Left lung (tissue), 10 donors: Measurements from ENCODE around the gene BNIP3. TPM values are rescaled to one million over a fixed set of nuclear protein-coding genes. Genes with fewer than 3 reads are reported as not detected.

Experiments used
- ATAC-seq: fragments of 200-7000 bp; cut with Tn5 transposase; one replicate; pipeline ENCODE4 v1.9.1; 2020; ENCODE audit warnings: moderate library complexity
- DNase-seq, 4 donors: peaks; one replicate each; pipeline ENCODE4 v3.0.0-alpha.2; 2013 to 2020
- H3K27ac ChIP-seq, 2 donors: fragments of 200-600 bp; sonication (generic) in 1 of 2; one replicate each; pipeline versions ENCODE4 v1.5.0 to v1.8.0; 2020 to 2021
- H3K27me3 ChIP-seq, 2 donors: fragments of 200-600 bp; sonication (generic) in 1 of 2; one replicate each; pipeline versions ENCODE4 v1.5.0 to v1.8.0; 2020 to 2021
- H3K36me3 ChIP-seq, 2 donors: fragments of 200-600 bp; sonication (generic) in 1 of 2; one replicate each; pipeline versions ENCODE4 v1.5.0 to v1.8.0; 2020 to 2021
- H3K4me1 ChIP-seq, 2 donors: fragments of 200-600 bp; one replicate each; pipeline ENCODE4 v1.8.0; 2021
- H3K4me3 ChIP-seq, 2 donors: fragments of 200-600 bp; sonication (generic) in 1 of 2; one replicate each; pipeline versions ENCODE4 v1.5.0 to v1.8.0; 2020 to 2021; ENCODE audit warnings: mild to moderate bottlenecking in 1 of 2
- H3K9me3 ChIP-seq, 2 donors: fragments of 200-600 bp; sonication (generic) in 1 of 2; one replicate each; pipeline versions ENCODE4 v1.5.0 to v1.8.0; 2020 to 2021
- CTCF ChIP-seq, 2 donors: fragments of 200-600 bp; sonication (generic) in 1 of 2; IDR thresholded peaks; one replicate each; pipeline versions ENCODE4 v1.5.0 to v1.8.0; 2021; ENCODE audit warnings: antibody characterized with exemption in 2 of 2
- intact Hi-C, 2 donors: fragments of 100-400 bp; cut with DNase I; formaldehyde crosslinking; loops; one replicate each; pipeline versions ENCODE4 v1.11.2 to v1.14.2; 2022
- polyA plus RNA-seq, 6 donors: library from polyadenylated mRNA; unstranded; fragments of 120-200 nt; gene quantifications; one replicate each; pipeline ENCODE4 v1.2.1, GENCODE V29; 2013; ENCODE audit not compliant: insufficient read length in 6 of 6
- total RNA-seq, 2 donors: library from RNA; stranded (reverse); fragmentation: NEBNext Ultra II Directional; extraction: Animal tissue kit (Norgen Biotek cat#: 25700); gene quantifications; one replicate each; pipeline ENCODE4 v1.2.1, GENCODE V29; 2021
- donor health status: DM: no; HTN: yes; CAD: no.
- donor health status: DM: no; HTN: no; CAD: no.

BNIP3 gene
- total and polyA plus RNA-seq, 8 donors = 25.7 to 55.3 (median 36.1) TPM

DNA sequence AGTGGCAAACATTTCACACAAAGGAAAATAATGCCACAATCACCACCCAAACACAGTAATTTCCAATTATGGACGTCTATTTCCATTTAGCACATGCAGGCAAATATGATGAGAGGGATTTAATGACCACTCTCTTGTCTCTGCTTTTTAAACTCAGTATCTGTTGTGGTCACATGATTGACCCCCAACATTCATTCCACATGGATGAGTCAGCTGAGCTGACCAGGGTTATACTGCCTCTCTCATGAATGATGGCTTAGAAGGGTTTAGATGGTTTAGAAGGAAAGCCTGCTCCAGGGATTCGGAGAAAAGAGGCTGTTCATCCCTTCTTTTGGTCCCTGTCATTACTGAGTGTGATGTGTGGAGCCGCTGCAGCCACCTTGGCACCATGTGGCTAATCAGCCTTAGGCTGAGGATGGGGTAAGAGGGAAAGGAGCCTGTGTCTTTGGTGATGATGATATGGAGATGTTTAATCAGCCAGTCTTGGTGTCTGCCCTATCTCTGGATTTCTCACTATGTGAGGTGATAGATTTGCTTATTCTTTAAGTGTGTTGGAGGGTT lies 45.8 kb upstream of the BNIP3 start:
- Histone ChIP-seq H3K9me3 (no peaks in the 10 kb centered on the region), H3K4me3 (no peak overlapping the region), H3K36me3 (no peaks in the 10 kb centered on the region), H3K27me3 (peaks cover 21 to 93% of the 10 kb centered on the region in 2 donors), H3K27ac (no peak overlapping the region), H3K4me1 (peaks cover 0 to 10% of the 10 kb centered on the region in 2 donors)
- DNase-seq (no peak), ATAC-seq (no peak)
- TF ChIP-seq CTCF (IDR thresholded peaks at IDR 0.05) = no peak
- intact Hi-C loops = loop anchor here in 1 of 2 donors (10.0 kb wide), 1 partner anchor 143 kb away; no protein-coding TSS in a partner anchor

GRCh38 chr10:132023092-132023811 lies 41.5 kb upstream of the BNIP3 start:
- TF ChIP-seq CTCF (IDR thresholded peaks at IDR 0.05) = peak; percentile 83 to 88
- intact Hi-C loops = loop anchor here (5.0 to 10.0 kb wide), 2 partner anchors 136 to 138 kb away; no protein-coding TSS in a partner anchor
- DNase-seq (peak; percentile 53 to 96 (median 82)), ATAC-seq (peak; percentile 99)
- peak overlapping the region; percentile 1 for H3K4me3 ChIP-seq
- H3K27me3 ChIP-seq = peaks cover 4 to 51% of the 10 kb centered on the region in 2 donors
- no peak overlapping the region for H3K27ac ChIP-seq
- no peaks in the 10 kb centered on the region for H3K9me3 ChIP-seq
- peaks cover 0 to 10% of the 10 kb centered on the region in 2 donors for H3K4me1 ChIP-seq
- no peaks in the 10 kb centered on the region for H3K36me3 ChIP-seq

GRCh38 chr10:132022241-132022640 lies 40.5 kb upstream of the BNIP3 start:
- intact Hi-C loops = loop anchor here (5.0 to 10.0 kb wide), 2 partner anchors 135 to 137 kb away; no protein-coding TSS in a partner anchor
- Histone ChIP-seq H3K36me3 (no peaks in the 10 kb centered on the region), H3K27ac (no peak overlapping the region), H3K27me3 (peaks cover 4 to 40% of the 10 kb centered on the region in 2 donors), H3K4me1 (peaks cover 0 to 10% of the 10 kb centered on the region in 2 donors), H3K4me3 (no peak overlapping the region), H3K9me3 (no peaks in the 10 kb centered on the region)
- ATAC-seq (no peak), DNase-seq (no peak)
- TF ChIP-seq CTCF (IDR thresholded peaks at IDR 0.05) = no peak

DNA sequence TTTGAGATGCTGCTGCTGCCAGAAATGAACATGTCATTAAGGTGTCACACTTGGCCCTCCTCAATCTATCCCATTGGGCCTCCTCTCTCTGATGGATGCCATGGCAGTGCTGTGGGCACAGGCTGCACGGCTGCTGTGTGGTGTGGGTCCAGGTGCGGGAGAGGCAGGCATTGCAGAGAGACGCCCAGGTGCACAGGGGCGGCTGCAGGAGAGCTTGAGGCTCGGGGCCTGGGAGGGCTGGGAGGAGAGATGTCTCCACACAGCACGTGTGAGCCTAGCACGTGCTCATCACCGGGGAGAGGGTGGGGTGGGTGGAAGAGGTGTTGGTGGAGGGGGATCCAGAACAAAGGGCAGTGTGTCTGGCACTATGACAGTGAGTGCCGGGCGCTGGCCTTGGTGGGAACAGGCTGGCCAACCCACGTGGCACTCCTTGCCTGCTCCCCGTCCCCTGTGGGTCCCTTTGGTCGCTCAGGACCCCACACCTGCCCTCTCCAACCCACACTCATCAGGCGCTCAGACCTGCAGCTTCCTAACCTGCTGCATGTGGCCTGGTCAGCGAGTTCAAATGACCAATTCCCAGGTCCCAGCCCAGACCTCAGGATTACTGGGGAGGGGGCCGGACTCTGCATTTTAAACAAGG lies 39.9 kb upstream of the BNIP3 start:
- H3K27me3 ChIP-seq = peaks cover 4 to 34% of the 10 kb centered on the region in 2 donors
- no peak for TF ChIP-seq CTCF (IDR thresholded peaks at IDR 0.05)

GRCh38 chr10:132021046-132021445 lies 39.3 kb upstream of the BNIP3 start:
- intact Hi-C loops = loop anchor here (5.0 to 10.0 kb wide), 2 partner anchors 134 to 136 kb away; no protein-coding TSS in a partner anchor
- H3K27me3 ChIP-seq = peaks cover 4 to 28% of the 10 kb centered on the region in 2 donors
- H3K4me1 ChIP-seq = peaks cover 0 to 10% of the 10 kb centered on the region in 2 donors
- no peak overlapping the region for H3K27ac ChIP-seq
- no peaks in the 10 kb centered on the region for H3K9me3 ChIP-seq
- ATAC-seq (no peak), DNase-seq (no peak)
- no peak overlapping the region for H3K4me3 ChIP-seq
- H3K36me3 ChIP-seq = no peaks in the 10 kb centered on the region
- no peak for TF ChIP-seq CTCF (IDR thresholded peaks at IDR 0.05)

More for the DNA sequence above, 39.9 kb upstream of the BNIP3 start:
- H3K9me3 ChIP-seq = no peaks in the 10 kb centered on the region
- no peak overlapping the region for H3K27ac ChIP-seq
- no peak overlapping the region for H3K4me3 ChIP-seq
- peaks cover 0 to 10% of the 10 kb centered on the region in 2 donors for H3K4me1 ChIP-seq
- intact Hi-C loops = loop anchor here (5.0 to 10.0 kb wide), 2 partner anchors 134 to 137 kb away; no protein-coding TSS in a partner anchor
- ATAC-seq = no peak
- H3K36me3 ChIP-seq = no peaks in the 10 kb centered on the region
- DNase-seq = no peak
